H1 (cell line): Measurements from ENCODE around the gene RPL12. TPM values are rescaled to one million over a fixed set of nuclear protein-coding genes. Genes with fewer than 3 reads are reported as not detected.

ENCODE experiments used
- BRCA1 ChIP-seq: IDR thresholded peaks from 2 replicates; pipeline ENCODE4 v1.6.1; 2012; ENCODE audit warnings: low read depth, low read length, improper control_type of control experiment
- EP300 ChIP-seq, 2 experiments: IDR thresholded peaks; 1 replicate in 1 of 2; 2 replicates in 1 of 2; pipeline ENCODE4 v1.6.1; 2011 to 2012; ENCODE audit warnings: low read depth in 2 of 2, low read length in 2 of 2, mild to moderate bottlenecking in 2 of 2, borderline replicate concordance in 1 of 2, inconsistent platforms in 1 of 2, moderate library complexity in 1 of 2
- RFX5 ChIP-seq: IDR thresholded peaks from 2 replicates; pipeline ENCODE4 v1.6.1; 2011; ENCODE audit warnings: low read depth, low read length, improper control_type of control experiment, borderline replicate concordance
- polyA plus RNA-seq, 7 experiments: library from polyadenylated mRNA; depleted of rRNA in 3 of 7; stranded (reverse) in 5 of 7; unstranded in 2 of 7; fragments of >200 nt in 5 of 7; fragments of 200-250 nt in 2 of 7; gene quantifications; 1 replicate in 5 of 7; 2 replicates in 1 of 7; 4 replicates in 1 of 7; pipeline versions ENCODE4 v1.2.1 to v1.2.3, GENCODE V29; 2011 to 2013; ENCODE audit warnings: missing spikeins in 2 of 7, mixed read lengths in 2 of 7
- total RNA-seq: library from RNA; stranded (reverse); fragmentation: NEBNext Ultra II Directional; extraction: Animal tissue kit (Norgen Biotek cat#: 25700); gene quantifications from 2 replicates; pipeline ENCODE4 v1.2.1, GENCODE V29; 2021
- TF ChIP-seq, protein P1 (sequence below): fragments of 300-600 bp; sonication (generic); IDR thresholded peaks from 2 replicates; pipeline ENCODE4 v1.7.1; 2012; ENCODE audit warnings: low read length, moderate library complexity, mild to moderate bottlenecking, inconsistent platforms; ENCODE audit not compliant: insufficient replicate concordance
- TF ChIP-seq, protein P2 (sequence below): IDR thresholded peaks from 2 replicates; pipeline ENCODE4 v1.6.1; 2011; ENCODE audit warnings: low read depth, mild to moderate bottlenecking, low read length; ENCODE audit not compliant: insufficient read depth

The RPL12 gene
- total and polyA plus RNA-seq, 2 of the 8 experiments (the other 6 are each of a cell fraction or from before 2014, with no cell fraction given) = 1,993 to 4,892 TPM

DNA sequence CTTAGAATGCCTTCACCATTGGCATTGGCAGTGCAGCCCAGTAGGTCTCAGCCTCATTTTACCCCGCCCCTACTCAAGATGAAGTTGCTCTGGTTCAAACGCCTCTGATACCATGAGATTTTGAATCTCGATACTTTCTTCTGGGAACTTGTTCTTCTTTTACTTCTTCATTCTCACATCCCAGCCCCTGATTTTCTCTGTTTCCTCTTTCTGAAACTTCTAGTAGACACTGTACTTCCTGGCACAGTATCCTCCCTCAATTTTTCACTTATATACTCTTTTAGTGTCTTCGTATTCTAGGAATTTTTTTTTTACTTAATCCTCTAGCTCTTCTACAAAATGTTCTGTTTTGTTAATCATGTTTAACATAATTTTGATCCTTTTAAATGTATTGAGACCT is 40.1 kb downstream of the RPL12 start (continued):
- TF ChIP-seq, protein P1, sequence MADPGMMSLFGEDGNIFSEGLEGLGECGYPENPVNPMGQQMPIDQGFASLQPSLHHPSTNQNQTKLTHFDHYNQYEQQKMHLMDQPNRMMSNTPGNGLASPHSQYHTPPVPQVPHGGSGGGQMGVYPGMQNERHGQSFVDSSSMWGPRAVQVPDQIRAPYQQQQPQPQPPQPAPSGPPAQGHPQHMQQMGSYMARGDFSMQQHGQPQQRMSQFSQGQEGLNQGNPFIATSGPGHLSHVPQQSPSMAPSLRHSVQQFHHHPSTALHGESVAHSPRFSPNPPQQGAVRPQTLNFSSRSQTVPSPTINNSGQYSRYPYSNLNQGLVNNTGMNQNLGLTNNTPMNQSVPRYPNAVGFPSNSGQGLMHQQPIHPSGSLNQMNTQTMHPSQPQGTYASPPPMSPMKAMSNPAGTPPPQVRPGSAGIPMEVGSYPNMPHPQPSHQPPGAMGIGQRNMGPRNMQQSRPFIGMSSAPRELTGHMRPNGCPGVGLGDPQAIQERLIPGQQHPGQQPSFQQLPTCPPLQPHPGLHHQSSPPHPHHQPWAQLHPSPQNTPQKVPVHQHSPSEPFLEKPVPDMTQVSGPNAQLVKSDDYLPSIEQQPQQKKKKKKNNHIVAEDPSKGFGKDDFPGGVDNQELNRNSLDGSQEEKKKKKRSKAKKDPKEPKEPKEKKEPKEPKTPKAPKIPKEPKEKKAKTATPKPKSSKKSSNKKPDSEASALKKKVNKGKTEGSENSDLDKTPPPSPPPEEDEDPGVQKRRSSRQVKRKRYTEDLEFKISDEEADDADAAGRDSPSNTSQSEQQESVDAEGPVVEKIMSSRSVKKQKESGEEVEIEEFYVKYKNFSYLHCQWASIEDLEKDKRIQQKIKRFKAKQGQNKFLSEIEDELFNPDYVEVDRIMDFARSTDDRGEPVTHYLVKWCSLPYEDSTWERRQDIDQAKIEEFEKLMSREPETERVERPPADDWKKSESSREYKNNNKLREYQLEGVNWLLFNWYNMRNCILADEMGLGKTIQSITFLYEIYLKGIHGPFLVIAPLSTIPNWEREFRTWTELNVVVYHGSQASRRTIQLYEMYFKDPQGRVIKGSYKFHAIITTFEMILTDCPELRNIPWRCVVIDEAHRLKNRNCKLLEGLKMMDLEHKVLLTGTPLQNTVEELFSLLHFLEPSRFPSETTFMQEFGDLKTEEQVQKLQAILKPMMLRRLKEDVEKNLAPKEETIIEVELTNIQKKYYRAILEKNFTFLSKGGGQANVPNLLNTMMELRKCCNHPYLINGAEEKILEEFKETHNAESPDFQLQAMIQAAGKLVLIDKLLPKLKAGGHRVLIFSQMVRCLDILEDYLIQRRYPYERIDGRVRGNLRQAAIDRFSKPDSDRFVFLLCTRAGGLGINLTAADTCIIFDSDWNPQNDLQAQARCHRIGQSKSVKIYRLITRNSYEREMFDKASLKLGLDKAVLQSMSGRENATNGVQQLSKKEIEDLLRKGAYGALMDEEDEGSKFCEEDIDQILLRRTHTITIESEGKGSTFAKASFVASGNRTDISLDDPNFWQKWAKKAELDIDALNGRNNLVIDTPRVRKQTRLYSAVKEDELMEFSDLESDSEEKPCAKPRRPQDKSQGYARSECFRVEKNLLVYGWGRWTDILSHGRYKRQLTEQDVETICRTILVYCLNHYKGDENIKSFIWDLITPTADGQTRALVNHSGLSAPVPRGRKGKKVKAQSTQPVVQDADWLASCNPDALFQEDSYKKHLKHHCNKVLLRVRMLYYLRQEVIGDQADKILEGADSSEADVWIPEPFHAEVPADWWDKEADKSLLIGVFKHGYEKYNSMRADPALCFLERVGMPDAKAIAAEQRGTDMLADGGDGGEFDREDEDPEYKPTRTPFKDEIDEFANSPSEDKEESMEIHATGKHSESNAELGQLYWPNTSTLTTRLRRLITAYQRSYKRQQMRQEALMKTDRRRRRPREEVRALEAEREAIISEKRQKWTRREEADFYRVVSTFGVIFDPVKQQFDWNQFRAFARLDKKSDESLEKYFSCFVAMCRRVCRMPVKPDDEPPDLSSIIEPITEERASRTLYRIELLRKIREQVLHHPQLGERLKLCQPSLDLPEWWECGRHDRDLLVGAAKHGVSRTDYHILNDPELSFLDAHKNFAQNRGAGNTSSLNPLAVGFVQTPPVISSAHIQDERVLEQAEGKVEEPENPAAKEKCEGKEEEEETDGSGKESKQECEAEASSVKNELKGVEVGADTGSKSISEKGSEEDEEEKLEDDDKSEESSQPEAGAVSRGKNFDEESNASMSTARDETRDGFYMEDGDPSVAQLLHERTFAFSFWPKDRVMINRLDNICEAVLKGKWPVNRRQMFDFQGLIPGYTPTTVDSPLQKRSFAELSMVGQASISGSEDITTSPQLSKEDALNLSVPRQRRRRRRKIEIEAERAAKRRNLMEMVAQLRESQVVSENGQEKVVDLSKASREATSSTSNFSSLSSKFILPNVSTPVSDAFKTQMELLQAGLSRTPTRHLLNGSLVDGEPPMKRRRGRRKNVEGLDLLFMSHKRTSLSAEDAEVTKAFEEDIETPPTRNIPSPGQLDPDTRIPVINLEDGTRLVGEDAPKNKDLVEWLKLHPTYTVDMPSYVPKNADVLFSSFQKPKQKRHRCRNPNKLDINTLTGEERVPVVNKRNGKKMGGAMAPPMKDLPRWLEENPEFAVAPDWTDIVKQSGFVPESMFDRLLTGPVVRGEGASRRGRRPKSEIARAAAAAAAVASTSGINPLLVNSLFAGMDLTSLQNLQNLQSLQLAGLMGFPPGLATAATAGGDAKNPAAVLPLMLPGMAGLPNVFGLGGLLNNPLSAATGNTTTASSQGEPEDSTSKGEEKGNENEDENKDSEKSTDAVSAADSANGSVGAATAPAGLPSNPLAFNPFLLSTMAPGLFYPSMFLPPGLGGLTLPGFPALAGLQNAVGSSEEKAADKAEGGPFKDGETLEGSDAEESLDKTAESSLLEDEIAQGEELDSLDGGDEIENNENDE = no peak
- TF ChIP-seq BRCA1 (no peak), EP300 (IDR thresholded peaks at IDR 0.05; ENCODE audit: borderline replicate concordance in 1 of 2, low read depth in 2 of 2, low read length in 2 of 2) (no peak), RFX5 (no peak)
- TF ChIP-seq, protein P2, sequence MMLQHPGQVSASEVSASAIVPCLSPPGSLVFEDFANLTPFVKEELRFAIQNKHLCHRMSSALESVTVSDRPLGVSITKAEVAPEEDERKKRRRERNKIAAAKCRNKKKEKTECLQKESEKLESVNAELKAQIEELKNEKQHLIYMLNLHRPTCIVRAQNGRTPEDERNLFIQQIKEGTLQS = no peak
- TF ChIP-seq, all 59 proteins: peak for 0
